ENCODE results near the gene ANKRD44.
A peak's percentile ranks its signal among the peaks of the same experiment; 100 is the strongest.

Gene ANKRD44

GRCh38 chr2:197165020-197165419 is 145.6 kb downstream of the ANKRD44 start:
- DNase-seq (ENCODE audit: low read depth), result no peak
- no peaks in the 10 kb centered on the region for H3K4me1 ChIP-seq (ENCODE audit: control insufficient read depth, insufficient read depth, low read length)
- no peak overlapping the region for H3K9ac ChIP-seq (ENCODE audit: low read length)
- no peaks in the 10 kb centered on the region for H3K36me3 ChIP-seq (ENCODE audit: control insufficient read depth, insufficient read depth, low read length, severe bottlenecking)
- no peak overlapping the region for H3K4me3 ChIP-seq (ENCODE audit: low read length)
- no peaks in the 10 kb centered on the region for H3K9me3 ChIP-seq (ENCODE audit: control insufficient read depth, low read length)
- H3K27me3 ChIP-seq (replicated peaks; ENCODE audit: control insufficient read depth, insufficient read depth, low read length), result no peaks in the 10 kb centered on the region

DNA sequence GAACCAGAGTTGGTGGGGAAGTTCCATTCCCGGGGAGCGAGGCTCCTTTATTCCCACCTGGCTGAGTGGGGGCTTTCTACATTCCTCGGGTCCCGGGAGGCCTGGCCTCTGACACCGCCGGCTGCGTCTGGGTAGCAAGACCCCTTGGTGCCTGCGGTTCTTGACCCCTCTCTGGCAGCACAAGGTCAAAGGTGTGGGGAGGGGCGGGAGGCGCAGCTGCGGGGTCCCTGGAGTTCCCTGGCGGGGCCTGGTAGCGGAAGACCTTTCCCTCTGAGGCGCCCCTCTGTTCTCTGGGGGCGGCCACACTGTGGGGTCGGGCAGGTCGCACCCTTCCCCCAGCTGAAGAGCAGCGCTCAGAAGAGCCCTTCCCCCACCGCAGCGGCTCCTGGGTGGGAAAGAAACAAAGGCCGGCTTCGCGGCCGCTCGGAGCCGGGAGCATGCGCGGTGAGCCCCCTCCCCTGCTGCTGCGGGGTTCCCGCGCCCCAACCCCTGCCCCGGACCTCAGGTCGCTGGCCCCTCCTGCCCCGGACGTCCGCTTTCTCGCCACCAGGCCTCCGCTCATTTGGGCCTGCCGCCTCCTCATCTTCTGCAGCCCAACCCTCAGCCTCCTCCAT is 146.3 kb downstream of the ANKRD44 start:
- H3K9me3 ChIP-seq (ENCODE audit: control insufficient read depth, low read length), result no peaks in the 10 kb centered on the region
- no peak overlapping the region for H3K9ac ChIP-seq (ENCODE audit: low read length)
- no peaks in the 10 kb centered on the region for H3K27me3 ChIP-seq (replicated peaks; ENCODE audit: control insufficient read depth, insufficient read depth, low read length)
- H3K4me1 ChIP-seq (ENCODE audit: control insufficient read depth, insufficient read depth, low read length), result peaks cover 7% of the 10 kb centered on the region
- H3K4me3 ChIP-seq (ENCODE audit: low read length), result peak overlapping the region; percentile 39
- DNase-seq (ENCODE audit: low read depth), result no peak
- no peaks in the 10 kb centered on the region for H3K36me3 ChIP-seq (ENCODE audit: control insufficient read depth, insufficient read depth, low read length, severe bottlenecking)

DNA sequence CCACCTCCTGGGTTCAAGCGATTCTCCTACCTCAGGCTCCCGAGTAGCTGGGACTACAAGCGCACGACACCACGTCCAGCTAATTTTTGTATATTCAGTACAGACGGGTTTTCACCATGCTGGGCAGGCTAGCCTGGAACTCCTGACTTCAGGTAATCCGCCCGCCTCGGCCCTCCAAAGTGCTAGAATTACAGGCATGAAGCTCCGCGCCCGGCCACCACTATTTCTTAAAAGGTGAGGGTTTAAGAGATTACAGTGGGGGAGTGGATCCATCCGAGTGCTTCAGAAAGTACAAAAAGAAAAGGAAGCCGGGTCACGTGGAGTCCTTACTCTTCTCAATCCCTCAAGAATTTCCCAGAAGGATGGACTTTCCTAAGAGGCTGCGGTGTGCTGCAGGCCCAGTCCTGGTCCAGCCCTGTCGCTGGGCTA is 146.9 kb downstream of the ANKRD44 start:
- H3K9ac ChIP-seq (ENCODE audit: low read length), result no peak overlapping the region
- H3K27me3 ChIP-seq (replicated peaks; ENCODE audit: control insufficient read depth, insufficient read depth, low read length), result no peaks in the 10 kb centered on the region
- peaks cover 7% of the 10 kb centered on the region for H3K4me1 ChIP-seq (ENCODE audit: control insufficient read depth, insufficient read depth, low read length)
- H3K9me3 ChIP-seq (ENCODE audit: control insufficient read depth, low read length), result no peaks in the 10 kb centered on the region
- H3K4me3 ChIP-seq (ENCODE audit: low read length), result no peak overlapping the region
- H3K36me3 ChIP-seq (ENCODE audit: control insufficient read depth, insufficient read depth, low read length, severe bottlenecking), result no peaks in the 10 kb centered on the region
- DNase-seq (ENCODE audit: low read depth), result no peak

DNA sequence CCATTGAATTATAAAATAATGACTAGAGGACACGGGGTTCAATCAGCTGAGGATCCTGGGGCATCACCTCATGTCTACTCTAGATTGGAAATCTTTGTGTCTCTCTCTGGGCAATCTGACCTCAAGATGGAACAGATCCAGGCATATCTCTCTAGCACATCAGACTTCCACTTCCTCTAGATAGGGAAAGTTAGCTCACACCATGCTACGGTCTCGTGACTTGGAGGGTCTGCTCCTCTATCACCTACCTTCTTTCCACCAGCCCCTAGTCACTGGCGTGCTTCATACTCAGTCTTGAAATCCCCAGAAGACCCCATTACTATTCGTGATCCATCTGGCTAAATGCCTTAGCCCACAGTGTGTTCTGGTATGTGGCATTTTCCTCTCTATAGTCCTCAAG is 148.8 kb downstream of the ANKRD44 start:
- Histone ChIP-seq H3K4me3 (ENCODE audit: low read length) (no peak overlapping the region), H3K27me3 (replicated peaks; ENCODE audit: control insufficient read depth, insufficient read depth, low read length) (no peaks in the 10 kb centered on the region), H3K9me3 (ENCODE audit: control insufficient read depth, low read length) (no peaks in the 10 kb centered on the region), H3K4me1 (ENCODE audit: control insufficient read depth, insufficient read depth, low read length) (peaks cover 7% of the 10 kb centered on the region), H3K9ac (ENCODE audit: low read length) (no peak overlapping the region), H3K36me3 (ENCODE audit: control insufficient read depth, insufficient read depth, low read length, severe bottlenecking) (no peaks in the 10 kb centered on the region)
- no peak for DNase-seq (ENCODE audit: low read depth)

DNA sequence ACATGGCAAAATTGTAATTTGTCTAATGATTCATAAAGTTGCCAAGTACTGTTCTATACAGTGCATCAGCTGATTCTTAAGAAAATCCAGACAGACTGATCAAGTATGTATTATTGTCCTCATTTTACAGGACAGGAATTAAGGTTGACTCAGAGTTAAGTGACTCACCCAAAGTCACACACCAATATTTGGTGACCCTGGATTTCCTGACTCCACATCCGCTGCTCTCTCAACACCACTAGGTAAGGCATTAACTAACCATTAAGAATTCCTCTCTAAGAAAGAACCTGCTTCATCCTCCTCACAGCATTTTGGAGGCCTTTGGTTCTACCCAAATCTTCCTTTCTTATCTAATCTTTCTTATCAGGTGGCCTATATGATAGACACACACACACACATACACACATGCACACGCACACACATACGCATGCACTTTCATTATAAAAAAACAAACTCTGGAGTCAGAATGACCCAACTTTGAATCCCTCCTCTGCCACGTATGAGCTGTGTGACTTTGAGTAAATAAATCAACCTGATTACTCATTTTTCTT is 150.8 kb downstream of the ANKRD44 start:
- Histone ChIP-seq H3K36me3 (ENCODE audit: control insufficient read depth, insufficient read depth, low read length, severe bottlenecking) (no peaks in the 10 kb centered on the region), H3K27me3 (replicated peaks; ENCODE audit: control insufficient read depth, insufficient read depth, low read length) (no peaks in the 10 kb centered on the region), H3K9ac (ENCODE audit: low read length) (no peak overlapping the region), H3K4me1 (ENCODE audit: control insufficient read depth, insufficient read depth, low read length) (peaks cover 7% of the 10 kb centered on the region), H3K9me3 (ENCODE audit: control insufficient read depth, low read length) (peaks cover 4% of the 10 kb centered on the region), H3K4me3 (ENCODE audit: low read length) (no peak overlapping the region)
- DNase-seq (ENCODE audit: low read depth), result peak; percentile 59

GRCh38 chr2:197158591-197159550 is 151.7 kb downstream of the ANKRD44 start:
- Histone ChIP-seq H3K9me3 (ENCODE audit: control insufficient read depth, low read length) (peaks cover 4% of the 10 kb centered on the region), H3K36me3 (ENCODE audit: control insufficient read depth, insufficient read depth, low read length, severe bottlenecking) (no peaks in the 10 kb centered on the region), H3K4me3 (ENCODE audit: low read length) (no peak overlapping the region), H3K4me1 (ENCODE audit: control insufficient read depth, insufficient read depth, low read length) (peaks cover 7% of the 10 kb centered on the region), H3K27me3 (replicated peaks; ENCODE audit: control insufficient read depth, insufficient read depth, low read length) (no peaks in the 10 kb centered on the region), H3K9ac (ENCODE audit: low read length) (no peak overlapping the region)
- DNase-seq (ENCODE audit: low read depth), result peak; percentile 34

DNA sequence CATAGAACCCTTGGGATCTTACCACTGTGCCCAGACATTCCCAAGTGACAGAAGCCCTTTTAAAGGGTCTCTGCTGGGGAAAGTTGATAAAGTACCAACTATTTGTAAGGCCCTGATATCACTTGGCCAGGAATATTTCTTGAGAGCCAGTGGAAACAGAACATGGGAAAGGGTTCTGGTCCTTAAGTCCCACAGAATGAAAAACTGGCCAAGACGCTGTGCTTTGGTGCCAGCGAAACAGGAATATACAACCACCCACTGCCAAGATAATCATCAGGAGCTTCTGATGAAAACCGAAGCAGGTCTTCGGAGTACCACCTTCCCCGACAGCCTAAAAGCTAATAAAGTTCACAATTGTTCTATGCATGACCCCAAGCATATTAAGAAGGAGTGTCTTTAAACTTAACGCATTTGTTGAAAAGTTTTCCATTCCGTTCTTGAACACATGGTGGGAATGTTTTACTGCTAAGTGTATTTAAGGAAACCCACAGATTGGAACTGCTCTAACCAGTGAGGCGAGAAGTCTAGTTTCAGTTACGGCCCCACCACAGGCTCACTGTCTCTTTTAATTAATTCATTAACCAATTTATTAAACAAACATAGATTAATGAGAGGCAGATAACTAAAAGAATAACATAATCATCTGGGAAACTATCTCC is 152.6 kb downstream of the ANKRD44 start:
- DNase-seq (ENCODE audit: low read depth), result no peak

DNA sequence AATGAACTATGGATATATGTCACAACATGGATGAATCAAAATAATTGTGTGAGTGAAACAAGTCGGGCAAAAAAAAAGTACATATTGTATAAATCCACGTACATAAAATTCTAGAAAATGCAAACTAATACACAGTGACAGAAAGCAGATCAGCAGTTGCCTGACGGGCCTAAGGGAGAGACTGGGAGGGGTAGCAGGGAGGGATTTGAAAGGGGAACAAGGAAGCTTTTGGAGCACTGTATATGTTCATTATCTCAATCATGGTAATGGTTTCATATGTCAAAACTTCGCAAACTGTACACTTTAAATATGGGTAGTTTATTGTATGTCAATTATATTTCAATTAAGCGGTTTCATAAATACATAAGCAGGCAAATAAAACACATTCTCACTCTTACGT is 153.8 kb downstream of the ANKRD44 start:
- H3K9ac ChIP-seq (ENCODE audit: low read length), result no peak overlapping the region
- no peaks in the 10 kb centered on the region for H3K36me3 ChIP-seq (ENCODE audit: control insufficient read depth, insufficient read depth, low read length, severe bottlenecking)
- H3K9me3 ChIP-seq (ENCODE audit: control insufficient read depth, low read length), result peaks cover 4% of the 10 kb centered on the region
- no peaks in the 10 kb centered on the region for H3K27me3 ChIP-seq (replicated peaks; ENCODE audit: control insufficient read depth, insufficient read depth, low read length)
- peaks cover 7% of the 10 kb centered on the region for H3K4me1 ChIP-seq (ENCODE audit: control insufficient read depth, insufficient read depth, low read length)
- no peak for DNase-seq (ENCODE audit: low read depth)
- no peak overlapping the region for H3K4me3 ChIP-seq (ENCODE audit: low read length)

More for the DNA sequence above, 152.6 kb downstream of the ANKRD44 start:
- Histone ChIP-seq H3K27me3 (replicated peaks; ENCODE audit: control insufficient read depth, insufficient read depth, low read length) (no peaks in the 10 kb centered on the region), H3K4me1 (ENCODE audit: control insufficient read depth, insufficient read depth, low read length) (peaks cover 7% of the 10 kb centered on the region), H3K9me3 (ENCODE audit: control insufficient read depth, low read length) (peaks cover 4% of the 10 kb centered on the region), H3K36me3 (ENCODE audit: control insufficient read depth, insufficient read depth, low read length, severe bottlenecking) (no peaks in the 10 kb centered on the region), H3K4me3 (ENCODE audit: low read length) (no peak overlapping the region), H3K9ac (ENCODE audit: low read length) (no peak overlapping the region)

- Histone ChIP-seq H3K36me3 (ENCODE audit: control insufficient read depth, insufficient read depth, low read length, severe bottlenecking) (no peaks in the 10 kb centered on the region), H3K4me3 (ENCODE audit: low read length) (no peak overlapping the region), H3K9ac (ENCODE audit: low read length) (no peak overlapping the region), H3K4me1 (ENCODE audit: control insufficient read depth, insufficient read depth, low read length) (no peaks in the 10 kb centered on the region), H3K9me3 (ENCODE audit: control insufficient read depth, low read length) (peaks cover 4% of the 10 kb centered on the region), H3K27me3 (replicated peaks; ENCODE audit: control insufficient read depth, insufficient read depth, low read length) (no peaks in the 10 kb centered on the region)
- peak; percentile 93 for DNase-seq (ENCODE audit: low read depth)
Measured at GRCh38 chr2:197152451-197153228, 157.9 kb downstream of the ANKRD44 start.

GRCh38 chr2:197149546-197149945 is 161.0 kb downstream of the ANKRD44 start:
- Histone ChIP-seq H3K36me3 (ENCODE audit: control insufficient read depth, insufficient read depth, low read length, severe bottlenecking) (no peaks in the 10 kb centered on the region), H3K9ac (ENCODE audit: low read length) (no peak overlapping the region), H3K4me1 (ENCODE audit: control insufficient read depth, insufficient read depth, low read length) (no peaks in the 10 kb centered on the region), H3K27me3 (replicated peaks; ENCODE audit: control insufficient read depth, insufficient read depth, low read length) (no peaks in the 10 kb centered on the region), H3K4me3 (ENCODE audit: low read length) (no peak overlapping the region), H3K9me3 (ENCODE audit: control insufficient read depth, low read length) (no peaks in the 10 kb centered on the region)
- no peak for DNase-seq (ENCODE audit: low read depth)

All from adipocyte (in vitro differentiated cells).